SH-SY5Y (cell line): Measurements from ENCODE around the gene ITGB5.

Experiments used
- GATA2 ChIP-seq: IDR thresholded peaks from 2 replicates; pipeline ENCODE4 v1.6.1; 2011; ENCODE audit warnings: mild to moderate bottlenecking, low read depth, low read length
- GATA3 ChIP-seq: IDR thresholded peaks from 2 replicates; pipeline ENCODE4 v1.6.1; 2011; ENCODE audit warnings: low read depth, mild to moderate bottlenecking, low read length, moderate library complexity

DNA sequence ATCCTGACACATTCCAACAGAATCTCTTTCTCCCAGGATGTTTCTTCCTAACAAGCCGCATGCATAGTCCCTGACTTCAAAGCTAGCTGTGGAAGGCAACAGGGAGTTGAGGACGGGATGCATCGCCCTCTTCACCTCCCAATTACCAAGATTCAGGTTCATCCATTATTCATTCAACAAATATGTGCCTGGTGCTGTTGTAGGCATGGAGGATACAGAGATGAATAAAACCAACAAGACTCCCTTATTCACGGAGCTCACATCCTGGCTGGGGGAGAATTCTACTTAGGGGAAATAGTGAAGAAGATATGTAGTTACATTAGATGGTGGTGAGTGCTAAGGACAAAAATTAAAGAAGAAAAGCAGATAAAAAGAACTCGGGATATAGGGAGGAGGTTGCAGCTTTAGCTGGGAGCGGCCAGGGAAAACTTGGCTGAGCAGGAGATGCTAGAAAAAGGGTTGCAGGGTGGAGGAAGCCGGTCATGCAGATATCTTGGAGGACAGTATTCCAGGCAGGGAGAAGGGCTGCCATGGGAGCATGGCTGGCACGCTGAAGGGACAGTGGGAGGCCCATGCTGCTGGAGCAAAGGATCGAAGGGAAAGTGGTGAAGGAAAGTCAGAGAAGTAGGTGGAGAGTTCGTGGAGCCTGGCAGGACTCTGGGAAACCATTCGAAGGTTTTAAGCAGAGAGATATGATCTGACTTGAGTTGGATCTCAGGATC is 5.0 kb downstream of the ITGB5 start:
- TF ChIP-seq GATA2 (no peak), GATA3 (no peak)
